SK-N-MC (cell line): ENCODE data around the gene ADGRG7.

Experiments used
- EZH2 ChIP-seq: fragments of 200-600 bp; sonication (generic); IDR thresholded peaks from one replicate; pipeline ENCODE4 v1.6.1; 2017; ENCODE audit warnings: antibody characterized with exemption
- POLR2AphosphoS5 ChIP-seq: IDR thresholded peaks from 2 replicates; pipeline ENCODE4 v1.6.1; 2012; ENCODE audit warnings: mild to moderate bottlenecking, low read depth, low read length, borderline replicate concordance

GRCh38 chr3:100744671-100745070 lies 135.3 kb downstream of the ADGRG7 start:
- no peak for TF ChIP-seq POLR2AphosphoS5
- no peak for TF ChIP-seq EZH2
